Peyer's patch (tissue), 4 donors: ENCODE data around the gene RHBDD3.

Source experiments
- CTCF ChIP-seq, 6 experiments: fragments of 450-650 bp in 4 of 6; fragments of 200-600 bp in 2 of 6; sonication (generic) in 1 of 6; IDR thresholded peaks; one replicate each; pipeline ENCODE4 v1.5.1; 2017 to 2019; ENCODE audit warnings: antibody characterized with exemption in 6 of 6, mild to moderate bottlenecking in 3 of 6, moderate library complexity in 1 of 6
- POLR2A ChIP-seq, 2 donors: fragments of 450-650 bp; IDR thresholded peaks; one replicate each; pipeline ENCODE4 v1.5.1; 2017; ENCODE audit warnings: antibody characterized with exemption in 2 of 2, mild to moderate bottlenecking in 2 of 2, moderate library complexity in 2 of 2

DNA sequence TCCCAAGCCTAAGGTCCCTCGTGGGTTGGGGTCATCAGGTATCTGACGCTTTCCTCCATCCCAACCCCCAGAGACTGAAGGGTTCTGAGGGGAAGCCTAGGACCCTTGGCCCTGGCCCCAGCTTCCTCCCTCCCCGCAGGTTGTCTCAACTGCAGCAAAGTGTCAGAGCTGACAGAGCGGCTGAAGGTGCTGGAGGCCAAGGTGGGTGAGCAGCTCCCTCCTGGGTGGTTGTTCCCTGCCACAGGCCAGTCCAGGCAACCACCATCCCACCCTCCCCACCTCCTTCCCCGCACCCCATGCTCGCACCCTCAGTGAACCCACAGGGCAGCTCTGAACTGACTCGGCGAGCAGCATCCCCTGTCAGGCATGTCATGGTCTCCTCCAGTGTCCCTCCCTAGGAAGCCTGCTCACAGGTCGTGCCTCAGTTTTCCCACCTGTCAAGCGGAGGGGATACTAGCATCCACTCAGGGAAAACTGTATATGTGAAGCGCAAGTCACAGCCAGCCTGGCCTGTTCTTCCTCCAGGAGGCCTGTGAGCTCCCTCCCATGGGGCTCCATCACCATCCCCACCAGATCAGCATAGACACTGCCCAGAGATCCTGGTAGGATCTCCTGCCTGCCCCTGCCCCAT lies 41.3 kb downstream of the RHBDD3 start:
- TF ChIP-seq POLR2A (IDR thresholded peaks at IDR 0.05) (no peak), CTCF (IDR thresholded peaks at IDR 0.05) (no peak)
